HG03175 (cell line): ENCODE measurements around the gene CA11.

Experiments
- ATAC-seq: cut with Tn5 transposase; IDR thresholded peaks from one replicate; pipeline ENCODE4 v1.9.1; 2021; ENCODE audit warnings: mild to moderate bottlenecking, moderate library complexity; ENCODE audit not compliant: unreplicated experiment

CA11 gene

GRCh38 chr19:48630296-48631063, 15.5 kb downstream of the CA11 start:
- no peak for ATAC-seq

GRCh38 chr19:48629599-48630295, 16.2 kb downstream of the CA11 start:
- ATAC-seq = no peak

GRCh38 chr19:48629297-48629598, 16.7 kb downstream of the CA11 start:
- no peak for ATAC-seq

GRCh38 chr19:48628486-48629296, 17.3 kb downstream of the CA11 start:
- no peak for ATAC-seq

- ATAC-seq = no peak
These were observed 18.1 kb downstream of the CA11 start for GRCh38 chr19:48627865-48628314.

GRCh38 chr19:48627201-48627864, 18.7 kb downstream of the CA11 start:
- ATAC-seq = no peak

GRCh38 chr19:48625891-48626327, 20.1 kb downstream of the CA11 start:
- ATAC-seq = no peak

- no peak for ATAC-seq
These were observed 20.9 kb downstream of the CA11 start for GRCh38 chr19:48624791-48625723.

GRCh38 chr19:48624067-48624594, 21.9 kb downstream of the CA11 start:
- peak; percentile 64 for ATAC-seq

- ATAC-seq = no peak
These were observed 22.4 kb downstream of the CA11 start for GRCh38 chr19:48623556-48624066.

GRCh38 chr19:48619692-48620585, 26.0 kb downstream of the CA11 start:
- no peak for ATAC-seq

- peak; percentile 88 for ATAC-seq
These were observed 26.9 kb downstream of the CA11 start, which contains the start of the genes RPL18 and SPHK2 for GRCh38 chr19:48618916-48619691. RPL18 (minus strand) TSS chr19:48619178; CDS start chr19:48619143, 35 bp downstream. SPHK2 (plus strand) TSS chr19:48619506; CDS start chr19:48620515, 1,009 bp downstream.

- ATAC-seq = no peak
These were observed 27.6 kb downstream of the CA11 start for GRCh38 chr19:48618278-48618915.

- ATAC-seq = no peak
These were observed 28.6 kb downstream of the CA11 start for GRCh38 chr19:48617146-48617937.

- no peak for ATAC-seq
These were observed 29.4 kb downstream of the CA11 start for GRCh38 chr19:48616491-48617056.

GRCh38 chr19:48616041-48616436, 29.9 kb downstream of the CA11 start:
- no peak for ATAC-seq
